Suppressor macrophage (primary cell): ENCODE measurements around the gene DOK7.

Source experiments
- DNase-seq, 4 experiments: peaks; one replicate each; pipeline ENCODE4 v3.0.0-alpha.2; 2020 to 2022

DOK7 gene

GRCh38 chr4:3489451-3489962 is 26.4 kb downstream of the DOK7 start:
- DNase-seq: no peak

GRCh38 chr4:3491681-3492405 is 28.7 kb downstream of the DOK7 start:
- no peak for DNase-seq

- DNase-seq: no peak
Measured at GRCh38 chr4:3492741-3493719, 29.9 kb downstream of the DOK7 start.

- DNase-seq: no peak
Measured at GRCh38 chr4:3493720-3494461, 30.8 kb downstream of the DOK7 start.

GRCh38 chr4:3494462-3494871 is 31.4 kb downstream of the DOK7 start:
- DNase-seq: no peak

- DNase-seq: no peak
Measured at GRCh38 chr4:3495204-3495975, 32.3 kb downstream of the DOK7 start.

GRCh38 chr4:3496021-3496420 is 32.9 kb downstream of the DOK7 start:
- no peak for DNase-seq

- no peak for DNase-seq
Measured at GRCh38 chr4:3497095-3497494, 34.0 kb downstream of the DOK7 start.

GRCh38 chr4:3497523-3498389 is 34.6 kb downstream of the DOK7 start:
- no peak for DNase-seq

GRCh38 chr4:3498407-3498806 is 35.3 kb downstream of the DOK7 start:
- no peak for DNase-seq

- no peak for DNase-seq
Measured at GRCh38 chr4:3498901-3499510, 35.9 kb downstream of the DOK7 start.

- no peak for DNase-seq
Measured at GRCh38 chr4:3499710-3500109, 36.6 kb downstream of the DOK7 start.

GRCh38 chr4:3500111-3500510 is 37.0 kb downstream of the DOK7 start:
- DNase-seq: no peak

- no peak for DNase-seq
Measured at GRCh38 chr4:3500634-3501101, 37.6 kb downstream of the DOK7 start.

- no peak for DNase-seq
Measured at GRCh38 chr4:3501126-3501824, 38.2 kb downstream of the DOK7 start.

GRCh38 chr4:3501825-3502425 is 38.8 kb downstream of the DOK7 start:
- DNase-seq: peak in 1 of 4 experiments; percentile 22

- DNase-seq: no peak
Measured at GRCh38 chr4:3502941-3503936, 40.1 kb downstream of the DOK7 start.

- no peak for DNase-seq
Measured at GRCh38 chr4:3505231-3505630, 42.1 kb downstream of the DOK7 start.
